HG03175 (cell line): ENCODE results near the gene CSF2RB.
A peak's percentile ranks its signal among the peaks of the same experiment; 100 is the strongest.

Source experiments
- ATAC-seq: cut with Tn5 transposase; IDR thresholded peaks from one replicate; pipeline ENCODE4 v1.9.1; 2021; ENCODE audit warnings: mild to moderate bottlenecking, moderate library complexity; ENCODE audit not compliant: unreplicated experiment

CSF2RB gene

GRCh38 chr22:36913427-36914389 lies at the start of gene CSF2RB:
TSS of gene CSF2RB (plus strand) at chr22:36913628. CDS start at chr22:36922208, 8,580 bp downstream.
- ATAC-seq, result no peak

GRCh38 chr22:36863979-36864378 lies 49.4 kb upstream of the CSF2RB start:
- no peak for ATAC-seq

- no peak for ATAC-seq
Measured at GRCh38 chr22:36864454-36865215, 48.8 kb upstream of the CSF2RB start.

- ATAC-seq, result no peak
Measured at GRCh38 chr22:36865346-36865745, 48.1 kb upstream of the CSF2RB start.

GRCh38 chr22:36867695-36868094 lies 45.7 kb upstream of the CSF2RB start:
- ATAC-seq, result no peak

- ATAC-seq, result no peak
Measured at GRCh38 chr22:36868546-36869181, 44.8 kb upstream of the CSF2RB start.

- ATAC-seq, result no peak
Measured at GRCh38 chr22:36870250-36870649, 43.2 kb upstream of the CSF2RB start.

- no peak for ATAC-seq
Measured at GRCh38 chr22:36871669-36872081, 41.8 kb upstream of the CSF2RB start.

GRCh38 chr22:36872084-36872483 lies 41.3 kb upstream of the CSF2RB start:
- no peak for ATAC-seq

- ATAC-seq, result no peak
Measured at GRCh38 chr22:36872866-36873498, 40.4 kb upstream of the CSF2RB start.

- ATAC-seq, result peak; percentile 71
Measured at GRCh38 chr22:36873614-36874308, 39.7 kb upstream of the CSF2RB start.

- ATAC-seq, result no peak
Measured at GRCh38 chr22:36874309-36874696, 39.1 kb upstream of the CSF2RB start.

GRCh38 chr22:36874736-36875135 lies 38.7 kb upstream of the CSF2RB start:
- ATAC-seq, result no peak

- no peak for ATAC-seq
Measured at GRCh38 chr22:36875741-36876140, 37.7 kb upstream of the CSF2RB start.

GRCh38 chr22:36879775-36880174 lies 33.7 kb upstream of the CSF2RB start:
- ATAC-seq, result no peak

- ATAC-seq, result no peak
Measured at GRCh38 chr22:36881504-36882245, 31.8 kb upstream of the CSF2RB start.

- ATAC-seq, result no peak
Measured at GRCh38 chr22:36884349-36885158, 28.9 kb upstream of the CSF2RB start.

GRCh38 chr22:36885474-36885873 lies 28.0 kb upstream of the CSF2RB start:
- ATAC-seq, result no peak

- no peak for ATAC-seq
Measured at GRCh38 chr22:36886016-36886415, 27.4 kb upstream of the CSF2RB start.
